HG03575 (cell line): Measurements from ENCODE around the gene SURF4.
"Not testable (repeated sequence)": the region's sequence is repeated elsewhere in the genome, so short reads cannot be mapped to it uniquely, and the experiment has no call there.

Experiments
- ATAC-seq: cut with Tn5 transposase; IDR thresholded peaks from one replicate; pipeline ENCODE4 v1.9.1; 2021; ENCODE audit not compliant: unreplicated experiment, insufficient number of reproducible peaks, low FRiP score; ENCODE audit errors: extremely low read depth

Gene SURF4

DNA sequence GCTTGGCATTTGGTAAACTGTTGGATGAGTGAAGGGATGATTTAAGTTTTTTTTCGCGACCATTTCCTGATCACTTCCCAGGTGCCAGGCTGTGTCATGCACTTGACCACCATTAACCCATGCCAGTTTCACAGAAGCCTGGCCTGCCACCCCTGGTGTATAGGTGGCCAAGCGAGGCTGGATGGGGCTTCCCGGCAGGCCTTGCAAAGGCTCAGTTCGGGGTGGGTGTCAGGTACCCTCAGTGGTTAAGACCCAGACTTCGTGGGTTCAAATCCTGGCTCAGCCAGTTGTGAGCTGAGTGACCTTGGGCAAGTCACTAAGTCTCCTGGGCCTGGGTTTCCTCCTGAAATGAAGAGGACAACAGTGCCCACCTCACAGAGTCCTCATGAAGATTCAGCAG, 30.3 kb downstream of the SURF4 start:
- ATAC-seq: no peak

DNA sequence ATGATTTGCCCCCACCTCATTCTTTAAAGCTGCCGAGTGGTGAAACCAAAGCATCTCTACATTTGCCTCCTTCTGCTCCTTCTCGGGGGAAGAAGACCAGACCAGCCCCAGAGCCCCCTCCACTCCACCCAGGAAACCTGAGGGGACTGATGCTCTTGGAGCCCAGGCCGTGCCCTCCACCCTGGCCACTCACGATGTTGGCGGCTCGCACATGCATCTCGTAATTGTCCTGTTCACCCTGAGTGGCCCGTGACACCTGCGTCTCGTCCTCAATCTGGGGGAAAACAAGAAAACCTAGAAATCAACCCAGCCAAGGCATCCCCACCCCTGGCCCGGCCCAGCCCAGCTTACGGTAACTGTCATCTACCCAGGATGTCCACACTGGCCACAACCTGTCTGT, 30.9 kb downstream of the SURF4 start:
- ATAC-seq: no peak

DNA sequence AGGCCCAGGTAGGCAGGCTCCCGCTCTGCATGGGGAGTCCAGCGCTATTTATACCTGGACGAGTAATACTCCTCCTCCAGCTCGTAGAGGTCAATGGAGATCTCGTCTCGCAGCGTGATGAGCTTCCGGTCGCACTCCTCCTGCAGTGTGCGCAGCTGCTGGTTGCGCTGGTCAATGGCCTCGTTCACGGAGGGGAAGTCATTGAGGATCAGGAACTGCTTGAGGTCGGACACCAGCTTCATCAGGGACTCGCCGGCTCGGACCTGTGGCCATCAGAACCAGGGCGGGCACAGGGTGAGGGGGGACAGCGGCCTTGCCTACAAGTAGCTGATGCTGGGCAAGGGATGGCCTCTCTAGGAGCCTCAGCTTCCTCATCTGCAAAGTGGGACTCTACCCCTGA, 31.8 kb downstream of the SURF4 start:
- no peak for ATAC-seq

GRCh38 chr9:133342570-133342969, 33.3 kb downstream of the SURF4 start:
- no peak for ATAC-seq

DNA sequence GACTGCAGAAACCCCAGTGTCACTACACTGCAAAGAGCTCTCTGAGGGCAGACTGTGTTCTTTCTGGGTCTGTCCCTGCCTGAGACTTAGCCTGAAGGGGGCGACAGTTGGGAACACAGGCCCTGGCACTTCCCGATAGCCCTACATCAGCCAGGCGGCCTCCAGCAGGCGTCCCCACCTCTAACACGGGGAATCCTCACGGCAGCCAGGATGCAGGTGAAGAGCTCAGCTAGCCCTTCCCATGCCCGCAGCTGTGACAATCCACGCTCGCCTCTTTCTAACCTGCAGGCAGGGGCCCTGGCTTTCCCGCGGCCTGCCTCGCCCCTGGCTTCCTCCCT, 33.8 kb downstream of the SURF4 start:
- no peak for ATAC-seq

DNA sequence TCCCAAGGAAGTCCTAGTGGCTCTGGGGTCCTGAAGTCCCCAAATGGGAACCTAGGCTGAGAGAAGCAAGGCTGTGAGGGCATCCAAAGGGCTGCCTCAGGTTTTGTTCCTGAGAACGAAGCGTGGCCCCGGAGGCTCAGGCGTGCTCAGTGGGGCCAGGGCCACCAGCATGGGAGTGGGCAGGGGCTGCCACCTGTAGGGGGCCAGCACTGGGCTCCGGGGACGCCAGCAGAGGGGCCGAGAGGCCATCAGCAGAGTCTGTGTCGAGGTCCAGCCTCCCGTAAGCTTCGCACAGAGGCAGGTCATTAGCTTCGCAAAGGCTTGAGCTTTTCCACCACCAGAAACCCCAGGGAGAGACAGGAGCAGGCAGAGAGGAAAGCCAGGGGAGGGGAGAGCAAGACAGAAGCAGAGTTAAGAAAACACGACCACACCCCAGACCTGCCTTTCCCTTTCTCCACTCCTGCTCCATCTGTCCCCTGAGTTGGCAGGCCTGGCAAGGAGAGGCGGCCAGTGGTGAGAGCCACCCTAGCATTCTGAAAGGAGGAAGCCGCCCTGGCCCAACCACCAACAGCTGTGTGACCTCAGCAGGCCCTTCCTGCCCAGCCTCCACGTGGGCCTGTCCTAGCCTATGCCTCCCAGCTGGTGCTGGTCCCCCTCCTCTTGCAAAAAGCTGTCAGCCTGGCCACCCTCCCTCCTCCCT, 34.3 kb downstream of the SURF4 start:
- ATAC-seq: no peak

GRCh38 chr9:133340916-133341315, 34.9 kb downstream of the SURF4 start:
- no peak for ATAC-seq

- no peak for ATAC-seq
These were observed 35.6 kb downstream of the SURF4 start for GRCh38 chr9:133340256-133340655.

GRCh38 chr9:133339641-133340040, 36.2 kb downstream of the SURF4 start:
- ATAC-seq: no peak

DNA sequence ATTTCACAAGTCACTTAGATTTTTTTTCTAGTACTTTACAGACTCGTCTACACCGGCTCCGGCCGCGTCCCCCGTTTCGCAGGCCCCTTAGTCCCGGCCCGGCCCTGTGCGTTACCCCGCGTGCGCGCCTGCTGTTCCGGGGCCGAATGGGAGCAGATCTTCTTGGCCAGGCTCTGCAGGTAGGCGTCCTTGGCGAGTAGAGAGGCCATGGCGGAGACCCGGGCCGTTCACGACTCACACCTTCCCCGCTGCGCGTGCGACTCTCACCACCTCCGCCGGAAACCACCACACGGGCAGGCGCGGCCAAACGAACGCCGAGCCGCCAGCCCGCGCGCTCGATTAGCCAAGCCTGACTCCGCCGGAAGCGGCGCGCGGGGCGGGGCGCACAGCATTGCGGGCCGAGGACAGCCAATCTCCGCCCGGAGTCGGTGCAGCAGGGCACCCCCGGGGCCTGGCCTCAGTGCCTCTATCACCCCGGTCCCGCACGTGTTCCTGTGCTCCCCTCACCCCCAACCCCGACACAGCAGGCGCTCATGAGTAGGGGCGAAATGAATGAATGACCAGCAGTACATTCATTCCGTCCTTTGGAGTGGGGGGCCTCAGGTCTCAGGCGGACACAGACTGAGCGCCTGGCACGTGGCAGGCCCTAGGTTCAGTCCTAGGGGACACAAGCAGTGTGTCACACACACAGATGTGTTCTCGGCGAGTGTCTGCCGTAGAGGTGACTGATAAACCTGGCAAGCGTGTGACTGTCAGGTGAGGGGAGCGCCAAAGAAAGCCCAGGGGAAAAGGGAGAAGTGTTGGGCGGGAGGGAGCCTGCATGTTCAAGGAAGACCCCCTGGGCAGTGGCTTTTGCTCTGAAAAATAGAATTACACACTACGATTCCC, 39.7 kb downstream of the SURF4 start, which contains the start of gene SURF6:
SURF6 (minus strand) TSS at position 265 of the 888 bp plus-strand sequence; CDS start at position 209, 56 bp downstream.
- peak; percentile 61 for ATAC-seq

GRCh38 chr9:133334888-133335287, 41.0 kb downstream of the SURF4 start:
- not testable (repeated sequence) for ATAC-seq

DNA sequence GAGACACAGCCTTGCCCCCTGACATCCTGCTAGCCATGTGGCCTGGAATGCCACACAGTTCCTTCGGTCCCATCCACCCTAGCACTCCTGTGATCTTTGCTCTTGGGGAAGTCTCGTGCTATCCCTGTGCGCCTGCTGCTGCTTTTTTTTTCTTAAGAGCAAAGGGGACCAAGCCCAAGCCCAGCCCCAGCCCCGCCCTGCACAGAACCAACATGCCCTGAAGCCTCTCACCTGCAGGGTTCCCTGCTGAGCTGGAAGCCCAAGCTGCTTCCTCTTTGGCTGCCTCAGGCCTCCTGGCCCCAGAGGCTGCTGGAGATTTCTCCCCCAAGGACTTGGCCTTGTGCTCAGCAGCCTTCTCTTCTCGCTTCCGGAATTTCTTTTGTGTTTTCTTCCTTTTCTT, 41.7 kb downstream of the SURF4 start:
- no peak for ATAC-seq

GRCh38 chr9:133333566-133333965, 42.3 kb downstream of the SURF4 start:
- no peak for ATAC-seq

DNA sequence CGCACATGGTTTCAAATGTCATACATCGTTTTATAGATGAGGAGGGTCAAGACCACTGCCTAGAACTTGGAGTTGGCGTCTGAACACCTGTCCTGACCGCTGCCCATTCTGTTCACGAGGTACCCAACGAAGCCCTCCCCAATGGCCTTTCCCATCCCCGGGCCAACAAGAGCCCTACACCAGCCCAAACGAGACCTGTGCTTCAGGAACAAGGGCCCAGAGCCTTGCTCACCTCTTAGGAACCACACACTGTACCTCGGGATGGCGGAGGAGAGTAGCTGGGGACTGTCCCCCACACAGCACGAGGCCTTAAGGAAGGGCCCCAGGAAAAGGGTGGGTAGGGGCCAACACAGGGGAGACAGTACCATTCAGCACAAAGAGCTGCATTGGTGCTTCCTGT, 42.8 kb downstream of the SURF4 start:
- no peak for ATAC-seq

DNA sequence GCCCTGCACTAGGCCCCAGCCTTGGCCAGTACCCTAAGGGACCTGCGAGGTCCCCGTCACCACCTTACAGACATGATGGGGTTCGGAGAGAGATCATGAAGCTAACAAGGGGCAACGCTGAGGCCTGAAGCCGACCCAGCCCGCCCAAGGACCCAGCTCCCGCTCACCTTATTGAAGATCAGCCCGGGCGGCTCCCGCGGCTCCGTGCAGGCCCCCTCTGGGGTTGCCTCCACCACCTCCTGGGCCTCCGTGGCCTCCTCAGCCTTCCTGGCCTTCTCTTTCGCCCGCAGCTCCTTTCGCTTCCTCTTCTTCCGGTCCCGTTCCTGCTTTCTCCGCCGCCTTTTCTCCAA, 43.5 kb downstream of the SURF4 start:
- no peak for ATAC-seq

- ATAC-seq: no peak
These were observed 44.0 kb downstream of the SURF4 start for GRCh38 chr9:133331641-133332380.

DNA sequence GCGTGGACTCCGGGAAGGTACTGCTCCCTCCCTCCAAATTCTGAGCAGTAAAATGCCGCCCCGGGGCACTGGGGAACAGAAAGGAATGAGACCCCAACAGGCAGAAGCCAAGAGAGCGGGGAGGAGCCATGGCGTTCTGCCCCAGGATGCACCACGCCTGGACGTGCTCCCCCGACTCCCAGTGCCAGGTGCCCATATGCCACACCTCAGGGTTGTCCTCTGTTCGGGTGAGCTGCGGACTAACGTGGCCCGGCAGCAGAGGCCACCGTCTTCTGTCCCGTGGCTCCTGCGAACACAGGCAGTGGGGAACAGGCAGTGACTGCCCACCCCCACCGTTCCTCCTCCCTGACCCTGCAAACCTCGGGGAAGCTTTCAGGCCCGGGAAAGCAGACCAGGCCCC, 44.6 kb downstream of the SURF4 start:
- ATAC-seq: no peak

DNA sequence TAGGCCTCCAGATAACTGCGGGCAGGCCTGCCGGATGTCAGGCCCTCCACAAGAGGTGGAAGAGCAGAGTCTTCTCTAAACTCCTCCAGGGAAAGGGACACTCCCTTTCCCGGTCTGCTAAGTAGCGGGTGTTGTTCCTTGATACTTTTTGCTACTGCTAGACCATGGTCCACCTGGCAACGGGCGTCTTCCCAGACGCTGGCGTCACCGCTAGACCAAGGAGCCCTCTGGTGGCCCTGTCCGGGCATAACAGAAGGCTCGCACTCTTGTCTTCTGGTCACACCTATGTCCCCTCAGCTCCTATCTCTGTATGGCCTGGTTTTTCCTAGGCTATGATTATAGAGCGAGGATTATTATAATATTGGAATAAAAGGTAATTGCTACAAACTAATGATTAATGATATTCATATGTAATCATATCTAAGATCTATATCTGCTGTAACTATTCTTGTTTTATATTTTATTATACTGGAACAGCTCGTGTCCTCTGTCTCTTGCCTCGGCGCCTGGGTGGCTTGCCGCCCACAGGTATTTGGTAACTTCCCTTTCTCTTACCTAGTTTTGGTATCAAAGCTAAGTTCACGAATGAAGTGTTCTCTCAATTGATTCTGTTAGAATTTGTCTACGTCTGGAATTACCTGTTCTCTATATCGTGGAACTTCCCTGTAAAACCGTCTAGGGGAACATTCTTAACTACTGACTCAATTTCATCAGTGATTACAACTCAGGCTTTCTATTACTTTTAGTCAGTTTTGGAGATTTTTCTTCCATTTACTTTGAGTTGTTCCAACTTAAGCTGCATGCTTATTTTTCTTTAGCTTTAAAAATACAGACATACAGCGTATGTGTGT, 46.3 kb downstream of the SURF4 start:
- ATAC-seq: not testable (repeated sequence)
